C4-2B (cell line): ENCODE data around the gene KIF18B.

ENCODE experiments used
- ZFX ChIP-seq: fragments of 450-650 bp; IDR thresholded peaks from 2 replicates; pipeline ENCODE4 v1.6.1; 2017
- TF ChIP-seq, protein P1 (sequence below): fragments of 450-650 bp; conservative IDR thresholded peaks from 2 replicates; pipeline ENCODE4 v1.5.1; 2017; ENCODE audit warnings: mild to moderate bottlenecking

DNA sequence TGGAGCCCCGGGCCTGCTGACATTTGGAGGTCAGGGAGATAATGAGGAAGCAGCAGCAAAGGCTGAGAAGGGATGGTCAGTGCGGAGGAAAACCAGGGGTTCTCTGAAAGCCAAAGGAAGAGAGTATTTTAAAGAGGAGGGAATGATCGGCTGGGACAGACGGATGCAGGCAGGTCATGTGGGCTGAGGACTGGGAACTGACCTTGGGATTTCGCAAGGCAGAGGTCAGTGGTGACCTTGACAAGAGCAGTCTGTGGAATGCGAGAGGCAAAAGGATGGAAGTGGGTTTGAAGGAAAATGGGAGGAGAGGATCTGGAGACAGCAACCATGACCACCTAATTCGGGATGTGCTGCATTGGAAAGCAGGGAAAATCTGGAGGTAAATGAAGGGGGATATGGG lies 58.6 kb downstream of the KIF18B start:
- TF ChIP-seq, protein P1, sequence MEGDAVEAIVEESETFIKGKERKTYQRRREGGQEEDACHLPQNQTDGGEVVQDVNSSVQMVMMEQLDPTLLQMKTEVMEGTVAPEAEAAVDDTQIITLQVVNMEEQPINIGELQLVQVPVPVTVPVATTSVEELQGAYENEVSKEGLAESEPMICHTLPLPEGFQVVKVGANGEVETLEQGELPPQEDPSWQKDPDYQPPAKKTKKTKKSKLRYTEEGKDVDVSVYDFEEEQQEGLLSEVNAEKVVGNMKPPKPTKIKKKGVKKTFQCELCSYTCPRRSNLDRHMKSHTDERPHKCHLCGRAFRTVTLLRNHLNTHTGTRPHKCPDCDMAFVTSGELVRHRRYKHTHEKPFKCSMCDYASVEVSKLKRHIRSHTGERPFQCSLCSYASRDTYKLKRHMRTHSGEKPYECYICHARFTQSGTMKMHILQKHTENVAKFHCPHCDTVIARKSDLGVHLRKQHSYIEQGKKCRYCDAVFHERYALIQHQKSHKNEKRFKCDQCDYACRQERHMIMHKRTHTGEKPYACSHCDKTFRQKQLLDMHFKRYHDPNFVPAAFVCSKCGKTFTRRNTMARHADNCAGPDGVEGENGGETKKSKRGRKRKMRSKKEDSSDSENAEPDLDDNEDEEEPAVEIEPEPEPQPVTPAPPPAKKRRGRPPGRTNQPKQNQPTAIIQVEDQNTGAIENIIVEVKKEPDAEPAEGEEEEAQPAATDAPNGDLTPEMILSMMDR, result no peak
- TF ChIP-seq ZFX, result no peak
